ENCODE results near the gene RPN2.

DNA sequence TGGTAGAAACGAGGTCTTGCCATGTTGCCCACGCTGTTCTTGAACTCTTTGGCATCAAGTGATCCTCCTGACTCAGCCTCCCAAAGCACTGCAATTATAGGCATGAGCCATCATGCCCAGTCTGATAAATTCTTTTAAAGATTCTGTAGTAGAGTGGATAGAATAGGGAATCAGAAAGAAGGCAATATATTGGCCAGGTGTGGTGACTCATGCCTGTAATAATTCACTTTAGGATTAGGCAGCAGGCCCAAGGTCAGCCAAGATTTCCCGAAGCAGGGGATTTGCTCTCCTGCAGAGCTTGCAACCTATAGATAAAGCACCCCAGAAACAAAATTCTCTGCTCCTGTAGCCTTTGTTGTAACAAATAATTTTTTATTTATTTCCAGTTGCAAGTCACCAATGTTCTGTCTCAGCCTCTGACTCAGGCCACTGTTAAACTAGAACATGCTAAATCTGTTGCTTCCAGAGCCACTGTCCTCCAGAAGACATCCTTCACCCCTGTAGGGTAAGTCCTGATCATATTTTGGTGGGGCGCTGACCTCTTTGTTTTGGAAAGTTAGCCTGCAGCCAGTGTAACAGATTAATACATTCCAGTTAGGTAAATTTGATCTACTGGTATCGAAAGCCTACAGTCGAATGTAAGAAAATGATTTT is 30.7 kb downstream of the RPN2 start:
- TF ChIP-seq, protein P1, sequence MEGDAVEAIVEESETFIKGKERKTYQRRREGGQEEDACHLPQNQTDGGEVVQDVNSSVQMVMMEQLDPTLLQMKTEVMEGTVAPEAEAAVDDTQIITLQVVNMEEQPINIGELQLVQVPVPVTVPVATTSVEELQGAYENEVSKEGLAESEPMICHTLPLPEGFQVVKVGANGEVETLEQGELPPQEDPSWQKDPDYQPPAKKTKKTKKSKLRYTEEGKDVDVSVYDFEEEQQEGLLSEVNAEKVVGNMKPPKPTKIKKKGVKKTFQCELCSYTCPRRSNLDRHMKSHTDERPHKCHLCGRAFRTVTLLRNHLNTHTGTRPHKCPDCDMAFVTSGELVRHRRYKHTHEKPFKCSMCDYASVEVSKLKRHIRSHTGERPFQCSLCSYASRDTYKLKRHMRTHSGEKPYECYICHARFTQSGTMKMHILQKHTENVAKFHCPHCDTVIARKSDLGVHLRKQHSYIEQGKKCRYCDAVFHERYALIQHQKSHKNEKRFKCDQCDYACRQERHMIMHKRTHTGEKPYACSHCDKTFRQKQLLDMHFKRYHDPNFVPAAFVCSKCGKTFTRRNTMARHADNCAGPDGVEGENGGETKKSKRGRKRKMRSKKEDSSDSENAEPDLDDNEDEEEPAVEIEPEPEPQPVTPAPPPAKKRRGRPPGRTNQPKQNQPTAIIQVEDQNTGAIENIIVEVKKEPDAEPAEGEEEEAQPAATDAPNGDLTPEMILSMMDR (IDR thresholded peaks at IDR 0.05 in 2 of 3, conservative IDR thresholded peaks at IDR 0.05 in 1 of 3; ENCODE audit: control insufficient read depth in 2 of 3, extremely low read depth in 1 of 3, insufficient read depth in 1 of 3, low read depth in 3 of 3, low read length in 3 of 3), result no peak
- no peak for TF ChIP-seq BHLHE40 (IDR thresholded peaks at IDR 0.05; ENCODE audit: borderline replicate concordance in 1 of 2, low read depth in 2 of 2, low read length in 1 of 2)
- no peak for TF ChIP-seq IKZF1 (conservative IDR thresholded peaks at IDR 0.05)
- TF ChIP-seq SRF (IDR thresholded peaks at IDR 0.05; ENCODE audit: low read depth in 2 of 2, low read length in 2 of 2), result no peak
- TF ChIP-seq HDAC6 (IDR thresholded peaks at IDR 0.05; ENCODE audit: unreplicated experiment), result no peak
- TF ChIP-seq, protein P2, sequence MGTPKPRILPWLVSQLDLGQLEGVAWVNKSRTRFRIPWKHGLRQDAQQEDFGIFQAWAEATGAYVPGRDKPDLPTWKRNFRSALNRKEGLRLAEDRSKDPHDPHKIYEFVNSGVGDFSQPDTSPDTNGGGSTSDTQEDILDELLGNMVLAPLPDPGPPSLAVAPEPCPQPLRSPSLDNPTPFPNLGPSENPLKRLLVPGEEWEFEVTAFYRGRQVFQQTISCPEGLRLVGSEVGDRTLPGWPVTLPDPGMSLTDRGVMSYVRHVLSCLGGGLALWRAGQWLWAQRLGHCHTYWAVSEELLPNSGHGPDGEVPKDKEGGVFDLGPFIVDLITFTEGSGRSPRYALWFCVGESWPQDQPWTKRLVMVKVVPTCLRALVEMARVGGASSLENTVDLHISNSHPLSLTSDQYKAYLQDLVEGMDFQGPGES (IDR thresholded peaks at IDR 0.05), result no peak
